22Rv1 (cell line): ENCODE results near the gene CXCL3.

Source experiments
- CTCF ChIP-seq: fragments of 450-650 bp; IDR thresholded peaks from 2 replicates; pipeline ENCODE4 v1.5.1; 2017; ENCODE audit warnings: mild to moderate bottlenecking
- ZFX ChIP-seq: fragments of 450-650 bp; IDR thresholded peaks from 2 replicates; pipeline ENCODE4 v1.6.1; 2017; ENCODE audit warnings: antibody characterized with exemption, borderline replicate concordance

- TF ChIP-seq CTCF = no peak
- no peak for TF ChIP-seq ZFX
These were observed 49.5 kb downstream of the CXCL3 start for GRCh38 chr4:73989031-73989430.
